Measurements from ENCODE around the gene TMEM87A.

- TF ChIP-seq POLR2A (IDR thresholded peaks at IDR 0.05) (no peak), CTCF (IDR thresholded peaks at IDR 0.05 in 8 of 11, conservative IDR thresholded peaks at IDR 0.05 in 3 of 11) (no peak), POLR2AphosphoS5 (IDR thresholded peaks at IDR 0.05) (no peak)
Measured at GRCh38 chr15:42240823-42241222, 32.4 kb downstream of the TMEM87A start.

All from spleen (tissue), 7 donors.